ENCODE measurements around the gene HNRNPA2B1. TPM values are rescaled to one million over a fixed set of nuclear protein-coding genes. Genes with fewer than 3 reads are reported as not detected.

The HNRNPA2B1 gene
- total and polyA plus RNA-seq, 2 of the 8 experiments (the other 6 are each of a cell fraction or from before 2014, with no cell fraction given): 276 to 1,255 TPM

DNA sequence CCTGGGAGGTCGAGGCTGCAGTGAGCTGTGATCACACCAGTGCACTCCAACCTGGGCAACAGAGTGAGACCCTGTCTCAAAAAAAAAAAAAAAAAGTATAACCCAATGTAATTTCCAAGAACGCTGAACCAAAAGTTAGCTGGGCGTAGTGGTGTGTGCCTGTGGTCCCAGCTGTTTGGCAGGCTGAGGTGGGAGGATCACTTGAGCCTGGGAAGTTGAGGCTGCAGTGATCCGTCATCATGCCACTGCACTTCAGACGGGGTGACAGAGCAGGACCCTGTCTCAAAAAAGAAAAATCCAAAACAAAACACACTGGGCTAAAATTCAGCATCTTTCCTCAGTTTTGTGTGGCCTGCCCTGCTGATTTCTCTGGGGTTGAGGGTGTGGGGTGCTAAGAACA is 21.1 kb downstream of the HNRNPA2B1 start:
- Histone ChIP-seq H2BK5ac (ENCODE audit: low read depth, low read length) (no peak overlapping the region), H2BK120ac (replicated peaks; ENCODE audit: low read depth, low read length) (no peak overlapping the region), H2BK20ac (ENCODE audit: low read length) (no peak overlapping the region), H4K20me1 (replicated peaks in 1 of 2; ENCODE audit: control insufficient read depth in 1 of 2, insufficient read depth in 2 of 2, low read length in 2 of 2) (peaks cover 0 to 5% of the 10 kb centered on the region in 2 experiments), H3K4ac (replicated peaks; ENCODE audit: insufficient read length, low read depth, low read length) (no peak overlapping the region), H2BK12ac (ENCODE audit: low read depth, low read length) (no peak overlapping the region), H3K27ac (ENCODE audit: low read depth, low read length) (no peak overlapping the region), H3K9me3 (ENCODE audit: insufficient read depth in 2 of 2, low read depth in 1 of 2, low read length in 1 of 2) (peaks cover 0 to 16% of the 10 kb centered on the region in 2 experiments; a peak in 2 of 4 replicates), H4K91ac (replicated peaks; ENCODE audit: insufficient read length, low read length) (no peak overlapping the region), H3K9ac (replicated peaks in 1 of 4; ENCODE audit: extremely low read depth in 1 of 4, low read depth in 3 of 4, low read length in 3 of 4) (no peak overlapping the region), H2AFZ (ENCODE audit: low read length) (no peak overlapping the region), H4K5ac (ENCODE audit: insufficient read length, low read depth, low read length) (no peak overlapping the region), H3K4me1 (replicated peaks in 1 of 4; ENCODE audit: control insufficient read depth in 3 of 4, insufficient read depth in 4 of 4, low read length in 3 of 4) (peaks cover 0 to 5% (median 0%) of the 10 kb centered on the region in 4 experiments; a peak in 1 of 7 replicates), H3K4me3 (ENCODE audit: extremely low read depth in 1 of 4, insufficient read depth in 2 of 4, low read depth in 3 of 4, low read length in 4 of 4) (no peak overlapping the region), H3K56ac (replicated peaks; ENCODE audit: insufficient read length, low read depth, low read length) (no peak overlapping the region), H2AK5ac (ENCODE audit: low read depth, low read length) (no peak overlapping the region), H3K23ac (ENCODE audit: insufficient read length) (no peak overlapping the region), H3K4me2 (ENCODE audit: insufficient read depth in 1 of 2, low read depth in 2 of 2, low read length in 2 of 2) (no peak overlapping the region), H3K14ac (ENCODE audit: insufficient read length) (no peak overlapping the region), H3K27me3 (replicated peaks in 1 of 4; ENCODE audit: control insufficient read depth in 3 of 4, extremely low read depth in 1 of 4, insufficient read depth in 3 of 4, low read length in 3 of 4) (no peaks in the 10 kb centered on the region), H3K23me2 (ENCODE audit: low read depth, low read length) (no peaks in the 10 kb centered on the region), H3K36me3 (ENCODE audit: control insufficient read depth in 2 of 4, insufficient read depth in 4 of 4, low read length in 3 of 4) (peaks cover 3 to 14% (median 5%) of the 10 kb centered on the region in 4 experiments; a peak in 3 of 8 replicates), H3K79me2 (ENCODE audit: control insufficient read depth in 1 of 2, insufficient read depth in 2 of 2, low read length in 2 of 2) (peaks cover under 1 to 20% of the 10 kb centered on the region in 2 experiments; a peak in 3 of 4 replicates), H4K8ac (ENCODE audit: extremely low read depth, insufficient read depth, low read length) (no peak overlapping the region; the same call in 1 of the 2 replicates), H3K18ac (ENCODE audit: extremely low read depth, low read length) (no peak overlapping the region), H3K79me1 (ENCODE audit: low read depth, low read length) (peaks cover 2% of the 10 kb centered on the region; the same call in 1 of the 2 replicates), H2BK15ac (ENCODE audit: low read length) (no peak overlapping the region)
- POLR2A ChIA-PET (ENCODE audit: partially characterized antibody): interaction anchor here (1.1 to 17.3 kb wide), 8 partner anchors 9 to 94 kb away, joined by 3 to 578 read pairs (median 4); partner anchors contain the start of genes CBX3 and HNRNPA2B1
- WGBS, 2 experiments (ENCODE audit: extremely low coverage in 1 of 2, insufficient coverage in 1 of 2, insufficient read length in 1 of 2, insufficient replicate concordance in 2 of 2, low coverage in 1 of 2, low lambda C conversion rate in 2 of 2, missing lambda C conversion rate in 1 of 2): 91% methylated on average over 5 of the region's 5 CpGs; no CpG with 5 or more reads in 1 of the 2 experiments
- CTCF ChIA-PET (ENCODE audit: partially characterized antibody): interaction anchor here (0.7 to 4.8 kb wide), 7 partner anchors 74 to 287 kb away, joined by 3 to 46 read pairs (median 9); no protein-coding TSS in a partner anchor
- DNase-seq (ENCODE audit: low read depth in 1 of 2, low spot score in 2 of 2) (no peak), FAIRE-seq (no peak)
- TF ChIP-seq YY1 (IDR thresholded peaks at IDR 0.05; ENCODE audit: low read depth, low read length): no peak
- no peak for TF ChIP-seq BACH1 (IDR thresholded peaks at IDR 0.05; ENCODE audit: low read length)
- TF ChIP-seq SP4 (IDR thresholded peaks at IDR 0.05; ENCODE audit: low read length): no peak
- TF ChIP-seq CREB1 (IDR thresholded peaks at IDR 0.05): no peak

Data from H1 (cell line).